ENCODE data around the gene FLII.

DNA sequence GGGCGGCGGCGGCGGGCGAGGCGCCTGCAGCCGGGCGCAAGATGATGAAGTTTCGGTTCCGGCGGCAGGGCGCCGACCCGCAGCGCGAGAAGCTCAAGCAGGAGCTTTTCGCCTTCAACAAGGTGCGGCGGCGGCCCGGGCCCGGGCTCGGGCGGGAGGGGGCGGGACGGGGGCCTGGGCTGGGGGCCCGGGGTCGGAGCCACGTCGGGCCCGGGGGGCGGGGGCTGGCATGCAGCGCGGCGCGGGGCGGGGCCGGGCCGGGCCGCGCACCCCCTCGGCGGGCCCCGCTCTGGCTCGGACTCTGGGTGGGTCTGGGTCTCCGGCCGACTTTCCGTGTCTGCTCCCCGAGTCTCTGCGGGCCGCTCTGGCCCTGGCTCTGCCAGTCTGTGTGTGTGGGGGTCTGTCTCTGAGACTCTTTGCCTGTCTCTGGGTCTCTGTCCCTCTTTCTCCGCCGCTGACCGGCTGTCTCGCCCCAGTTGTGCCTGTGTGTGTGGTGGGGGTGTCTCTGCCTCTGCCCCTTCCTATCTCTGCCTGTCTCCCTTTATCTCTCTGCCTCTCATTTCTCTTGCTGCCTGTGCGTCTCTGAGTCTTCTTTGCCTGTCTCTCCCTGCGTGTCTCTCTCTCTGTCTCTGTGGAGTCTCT, 32.8 kb downstream of the FLII start:
- TF ChIP-seq, protein P1, sequence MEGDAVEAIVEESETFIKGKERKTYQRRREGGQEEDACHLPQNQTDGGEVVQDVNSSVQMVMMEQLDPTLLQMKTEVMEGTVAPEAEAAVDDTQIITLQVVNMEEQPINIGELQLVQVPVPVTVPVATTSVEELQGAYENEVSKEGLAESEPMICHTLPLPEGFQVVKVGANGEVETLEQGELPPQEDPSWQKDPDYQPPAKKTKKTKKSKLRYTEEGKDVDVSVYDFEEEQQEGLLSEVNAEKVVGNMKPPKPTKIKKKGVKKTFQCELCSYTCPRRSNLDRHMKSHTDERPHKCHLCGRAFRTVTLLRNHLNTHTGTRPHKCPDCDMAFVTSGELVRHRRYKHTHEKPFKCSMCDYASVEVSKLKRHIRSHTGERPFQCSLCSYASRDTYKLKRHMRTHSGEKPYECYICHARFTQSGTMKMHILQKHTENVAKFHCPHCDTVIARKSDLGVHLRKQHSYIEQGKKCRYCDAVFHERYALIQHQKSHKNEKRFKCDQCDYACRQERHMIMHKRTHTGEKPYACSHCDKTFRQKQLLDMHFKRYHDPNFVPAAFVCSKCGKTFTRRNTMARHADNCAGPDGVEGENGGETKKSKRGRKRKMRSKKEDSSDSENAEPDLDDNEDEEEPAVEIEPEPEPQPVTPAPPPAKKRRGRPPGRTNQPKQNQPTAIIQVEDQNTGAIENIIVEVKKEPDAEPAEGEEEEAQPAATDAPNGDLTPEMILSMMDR (IDR thresholded peaks at IDR 0.05), result no peak
- no peak for TF ChIP-seq POLR2A (IDR thresholded peaks at IDR 0.05)
